SK-N-SH (cell line): ENCODE data around the gene METTL25B.

Experiments
- CTCF ChIP-seq: fragments of 200-600 bp; sonication (generic); IDR thresholded peaks from 2 replicates; pipeline ENCODE4 v1.6.1; 2017; ENCODE audit warnings: antibody characterized with exemption, mild to moderate bottlenecking, moderate library complexity
- MEF2A ChIP-seq: IDR thresholded peaks from 2 replicates; pipeline ENCODE4 v1.4.0; 2012; ENCODE audit warnings: low read depth, borderline replicate concordance

GRCh38 chr1:156785458-156785857, 57.2 kb downstream of the METTL25B start:
- no peak for TF ChIP-seq MEF2A
- TF ChIP-seq CTCF, result no peak
